ENCODE results near the gene P2RY6.
A peak's percentile ranks its signal among the peaks of the same experiment; 100 is the strongest.

The P2RY6 gene

DNA sequence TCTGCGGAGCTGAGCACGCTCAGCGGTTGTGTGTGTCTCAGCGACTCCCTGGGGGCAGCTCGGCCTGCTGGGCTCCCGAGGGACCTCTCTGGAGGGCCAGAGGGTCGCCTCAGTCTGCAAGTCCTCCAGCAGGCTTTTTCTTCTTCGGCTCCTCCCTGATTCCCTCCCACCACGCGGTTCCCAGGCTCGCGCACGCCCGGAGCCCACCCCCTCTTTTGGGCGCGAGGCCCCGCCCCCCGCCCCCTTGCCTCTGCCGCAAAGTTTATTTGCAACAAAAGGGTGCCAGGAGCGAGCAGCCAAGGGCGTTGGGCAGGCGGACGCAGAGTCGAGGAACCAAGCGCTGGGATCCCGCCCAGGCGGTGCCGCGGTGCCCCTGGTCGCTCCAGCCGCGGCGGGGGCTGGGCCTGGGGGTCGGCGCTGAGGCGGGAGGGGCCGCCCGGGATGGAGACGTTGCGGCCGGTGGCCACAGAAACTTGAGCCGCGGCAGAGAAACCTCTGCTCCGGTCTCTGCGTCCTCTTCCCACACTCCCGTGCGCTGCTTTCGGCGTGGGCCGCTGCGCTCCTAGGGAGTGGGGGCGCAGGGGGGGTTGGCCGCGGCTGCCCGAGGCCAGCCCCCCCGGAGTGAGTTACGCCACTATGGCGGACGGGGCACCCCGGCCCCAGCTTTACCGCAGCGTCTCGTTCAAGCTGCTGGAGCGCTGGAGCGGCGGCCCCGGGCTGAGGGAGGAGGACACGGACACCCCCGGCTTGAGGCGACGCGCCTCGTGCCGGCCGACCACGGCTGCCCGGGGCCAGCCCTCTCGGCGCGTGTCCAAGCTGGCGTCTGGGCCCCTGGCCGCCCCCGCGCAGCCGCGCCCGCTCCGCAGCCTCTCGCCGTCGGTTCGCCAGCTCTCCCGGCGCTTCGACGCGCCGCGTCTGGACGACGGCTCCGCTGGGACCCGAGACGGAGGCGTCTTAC lies 36.1 kb downstream of the P2RY6 start, which contains the start of gene ARHGEF17:
Gene ARHGEF17, plus strand, starts transcription at position 274 of the 958 bp plus-strand sequence. Its CDS starts 363 bp downstream, at position 637.
- no peaks in the 10 kb centered on the region for H3K36me3 Mint-ChIP-seq

DNA sequence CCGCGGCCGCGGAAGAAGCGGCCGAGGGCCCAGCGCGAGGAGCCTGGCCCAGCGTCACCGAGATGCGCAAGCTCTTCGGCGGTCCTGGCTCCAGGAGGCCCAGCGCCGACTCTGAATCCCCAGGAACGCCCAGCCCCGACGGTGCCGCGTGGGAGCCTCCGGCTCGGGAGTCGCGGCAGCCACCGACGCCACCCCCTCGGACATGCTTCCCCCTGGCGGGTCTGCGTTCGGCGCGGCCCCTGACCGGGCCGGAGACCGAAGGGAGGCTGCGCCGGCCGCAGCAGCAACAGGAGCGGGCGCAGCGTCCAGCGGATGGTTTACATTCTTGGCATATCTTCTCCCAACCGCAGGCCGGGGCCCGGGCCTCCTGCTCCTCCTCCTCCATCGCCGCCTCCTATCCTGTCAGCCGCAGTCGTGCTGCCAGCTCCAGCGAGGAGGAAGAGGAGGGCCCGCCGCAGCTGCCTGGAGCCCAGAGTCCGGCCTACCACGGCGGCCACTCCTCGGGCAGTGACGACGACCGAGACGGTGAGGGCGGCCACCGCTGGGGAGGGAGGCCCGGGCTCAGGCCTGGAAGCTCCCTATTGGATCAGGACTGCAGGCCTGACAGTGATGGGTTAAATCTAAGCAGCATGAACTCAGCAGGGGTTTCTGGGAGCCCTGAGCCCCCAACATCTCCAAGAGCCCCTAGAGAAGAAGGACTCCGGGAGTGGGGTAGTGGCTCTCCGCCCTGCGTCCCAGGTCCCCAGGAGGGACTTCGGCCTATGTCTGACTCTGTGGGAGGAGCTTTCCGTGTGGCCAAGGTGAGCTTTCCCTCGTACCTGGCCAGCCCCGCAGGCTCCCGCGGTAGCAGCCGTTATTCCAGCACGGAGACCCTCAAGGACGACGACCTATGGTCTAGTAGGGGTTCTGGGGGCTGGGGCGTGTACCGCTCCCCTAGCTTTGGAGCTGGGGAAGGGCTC lies 37.1 kb downstream of the P2RY6 start:
- Mint-ChIP-seq H3K36me3 (no peaks in the 10 kb centered on the region), H3K27me3 (peaks cover 7% of the 10 kb centered on the region), H3K4me3 (no peak overlapping the region), H3K4me1 (ENCODE audit: low read depth) (peaks cover 11% of the 10 kb centered on the region), H3K27ac (no peak overlapping the region), H3K9me3 (ENCODE audit: low read depth) (no peaks in the 10 kb centered on the region)

More for the DNA sequence above, 36.1 kb downstream of the P2RY6 start, which contains the start of gene ARHGEF17:
- peak within 1 kb of the TSS; percentile 93 for H3K4me3 Mint-ChIP-seq
- H3K4me1 Mint-ChIP-seq (ENCODE audit: low read depth) = peaks cover 10% of the 10 kb centered on the region
- H3K9me3 Mint-ChIP-seq (ENCODE audit: low read depth) = no peaks in the 10 kb centered on the region
- peaks cover 9% of the 10 kb centered on the region for H3K27me3 Mint-ChIP-seq
- peak within 1 kb of the TSS; percentile 5 for H3K27ac Mint-ChIP-seq

DNA sequence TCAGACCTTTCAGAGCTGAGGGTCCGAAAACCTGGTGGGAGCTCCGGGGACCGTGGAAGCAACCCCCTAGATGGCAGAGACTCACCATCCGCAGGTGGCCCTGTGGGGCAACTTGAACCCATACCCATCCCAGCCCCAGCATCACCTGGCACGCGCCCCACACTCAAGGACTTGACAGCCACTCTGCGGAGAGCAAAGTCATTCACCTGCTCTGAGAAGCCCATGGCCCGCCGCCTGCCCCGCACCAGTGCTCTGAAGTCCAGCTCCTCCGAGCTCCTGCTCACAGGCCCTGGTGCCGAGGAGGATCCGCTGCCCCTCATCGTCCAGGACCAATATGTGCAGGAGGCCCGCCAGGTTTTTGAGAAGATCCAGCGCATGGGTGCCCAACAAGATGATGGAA lies 37.9 kb downstream of the P2RY6 start:
- no peaks in the 10 kb centered on the region for H3K9me3 Mint-ChIP-seq (ENCODE audit: low read depth)
- H3K27me3 Mint-ChIP-seq = peaks cover 4% of the 10 kb centered on the region
- no peaks in the 10 kb centered on the region for H3K36me3 Mint-ChIP-seq
- no peak overlapping the region for H3K27ac Mint-ChIP-seq
- H3K4me1 Mint-ChIP-seq (ENCODE audit: low read depth) = peaks cover 11% of the 10 kb centered on the region
- peak overlapping the region; percentile 20 for H3K4me3 Mint-ChIP-seq

DNA sequence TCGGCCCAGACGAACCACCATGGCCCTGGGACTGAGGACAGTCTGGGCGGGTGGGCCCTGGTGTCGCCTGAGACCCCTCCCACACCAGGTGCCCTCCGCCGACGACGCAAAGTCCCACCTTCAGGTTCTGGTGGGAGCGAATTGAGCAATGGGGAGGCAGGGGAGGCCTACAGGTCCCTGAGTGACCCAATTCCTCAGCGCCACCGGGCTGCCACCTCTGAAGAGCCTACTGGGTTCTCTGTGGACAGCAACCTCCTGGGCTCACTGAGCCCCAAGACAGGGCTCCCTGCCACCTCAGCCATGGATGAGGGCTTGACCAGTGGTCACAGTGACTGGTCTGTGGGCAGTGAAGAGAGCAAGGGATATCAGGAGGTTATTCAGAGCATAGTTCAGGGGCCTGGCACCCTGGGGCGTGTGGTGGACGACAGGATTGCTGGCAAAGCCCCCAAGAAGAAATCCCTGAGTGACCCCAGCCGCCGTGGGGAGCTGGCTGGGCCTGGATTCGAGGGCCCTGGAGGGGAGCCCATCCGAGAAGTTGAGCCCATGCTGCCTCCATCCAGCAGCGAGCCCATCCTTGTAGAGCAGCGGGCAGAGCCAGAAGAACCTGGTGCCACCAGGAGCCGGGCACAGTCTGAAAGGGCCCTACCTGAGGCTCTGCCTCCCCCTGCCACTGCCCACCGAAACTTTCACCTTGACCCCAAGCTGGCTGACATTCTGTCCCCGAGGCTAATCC lies 38.7 kb downstream of the P2RY6 start:
- no peaks in the 10 kb centered on the region for H3K9me3 Mint-ChIP-seq (ENCODE audit: low read depth)
- no peak overlapping the region for H3K27ac Mint-ChIP-seq
- H3K36me3 Mint-ChIP-seq = no peaks in the 10 kb centered on the region
- no peak overlapping the region for H3K4me3 Mint-ChIP-seq
- peaks cover 4% of the 10 kb centered on the region for H3K27me3 Mint-ChIP-seq
- peaks cover 11% of the 10 kb centered on the region for H3K4me1 Mint-ChIP-seq (ENCODE audit: low read depth)

DNA sequence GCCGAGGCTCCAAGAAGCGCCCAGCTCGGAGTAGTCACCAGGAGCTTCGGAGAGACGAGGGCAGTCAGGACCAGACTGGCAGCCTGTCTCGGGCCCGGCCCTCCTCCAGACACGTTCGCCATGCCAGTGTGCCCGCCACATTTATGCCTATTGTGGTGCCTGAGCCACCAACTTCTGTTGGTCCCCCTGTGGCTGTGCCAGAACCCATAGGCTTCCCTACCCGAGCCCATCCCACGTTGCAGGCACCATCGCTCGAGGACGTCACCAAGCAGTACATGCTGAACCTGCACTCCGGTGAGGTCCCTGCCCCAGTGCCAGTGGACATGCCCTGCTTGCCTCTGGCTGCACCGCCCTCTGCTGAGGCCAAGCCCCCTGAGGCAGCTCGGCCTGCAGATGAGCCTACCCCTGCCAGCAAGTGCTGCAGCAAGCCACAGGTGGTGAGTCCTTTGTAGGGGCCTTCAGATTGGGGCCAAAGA lies 39.3 kb downstream of the P2RY6 start:
- no peak overlapping the region for H3K27ac Mint-ChIP-seq
- peaks cover 10% of the 10 kb centered on the region for H3K4me1 Mint-ChIP-seq (ENCODE audit: low read depth)
- H3K36me3 Mint-ChIP-seq = no peaks in the 10 kb centered on the region
- peaks cover 4% of the 10 kb centered on the region for H3K27me3 Mint-ChIP-seq
- no peaks in the 10 kb centered on the region for H3K9me3 Mint-ChIP-seq (ENCODE audit: low read depth)
- H3K4me3 Mint-ChIP-seq = no peak overlapping the region

DNA sequence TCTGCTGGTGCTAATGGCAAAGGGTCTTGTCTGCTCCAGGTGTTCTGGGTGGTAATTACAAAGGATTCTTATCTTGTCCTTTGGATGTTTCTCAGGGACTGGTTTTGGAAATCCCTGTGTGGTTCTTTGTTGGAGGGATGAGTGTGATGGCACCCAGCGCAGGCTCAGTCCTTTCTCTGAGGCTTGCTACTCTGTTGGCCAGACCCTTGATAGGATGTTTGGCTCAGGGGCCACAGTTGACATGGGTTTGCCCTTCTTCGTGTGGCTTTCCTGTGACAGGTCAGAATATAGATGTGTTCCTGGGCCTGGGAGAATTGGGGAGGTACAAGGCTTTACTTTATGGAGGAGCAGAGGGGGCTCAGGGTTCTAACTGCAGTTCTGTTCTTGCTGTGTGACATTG lies 39.9 kb downstream of the P2RY6 start:
- Mint-ChIP-seq H3K4me3 (no peak overlapping the region), H3K27ac (no peak overlapping the region), H3K4me1 (ENCODE audit: low read depth) (peaks cover 5% of the 10 kb centered on the region), H3K36me3 (no peaks in the 10 kb centered on the region), H3K27me3 (peaks cover 3% of the 10 kb centered on the region), H3K9me3 (ENCODE audit: low read depth) (no peaks in the 10 kb centered on the region)

DNA sequence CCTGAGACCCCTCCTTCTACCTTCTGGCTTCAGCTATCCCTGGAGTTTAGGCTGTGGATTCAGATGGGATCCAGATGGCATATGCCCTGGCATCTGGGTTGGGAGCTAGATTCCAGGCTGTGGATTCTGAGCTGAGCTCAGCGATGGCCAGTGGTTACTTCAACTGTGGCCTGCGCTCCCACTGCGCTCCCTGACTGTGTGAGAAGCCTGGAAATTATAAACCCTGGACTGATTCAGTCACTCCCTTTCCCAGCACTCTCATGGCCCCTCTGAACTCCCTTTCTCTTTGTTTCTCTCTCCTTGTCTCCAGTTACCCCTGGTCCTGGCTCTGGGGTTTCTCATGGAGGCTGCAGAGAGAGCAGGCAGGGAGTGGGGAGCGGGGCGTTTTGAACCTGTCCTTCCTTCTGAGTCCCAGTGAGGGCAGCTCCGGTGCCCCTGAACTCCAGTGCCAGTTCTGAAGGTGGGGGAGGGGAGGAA lies 40.8 kb downstream of the P2RY6 start:
- Mint-ChIP-seq H3K27me3 (no peaks in the 10 kb centered on the region), H3K4me1 (ENCODE audit: low read depth) (peaks cover 2% of the 10 kb centered on the region), H3K4me3 (no peak overlapping the region), H3K9me3 (ENCODE audit: low read depth) (no peaks in the 10 kb centered on the region), H3K27ac (no peak overlapping the region), H3K36me3 (no peaks in the 10 kb centered on the region)

DNA sequence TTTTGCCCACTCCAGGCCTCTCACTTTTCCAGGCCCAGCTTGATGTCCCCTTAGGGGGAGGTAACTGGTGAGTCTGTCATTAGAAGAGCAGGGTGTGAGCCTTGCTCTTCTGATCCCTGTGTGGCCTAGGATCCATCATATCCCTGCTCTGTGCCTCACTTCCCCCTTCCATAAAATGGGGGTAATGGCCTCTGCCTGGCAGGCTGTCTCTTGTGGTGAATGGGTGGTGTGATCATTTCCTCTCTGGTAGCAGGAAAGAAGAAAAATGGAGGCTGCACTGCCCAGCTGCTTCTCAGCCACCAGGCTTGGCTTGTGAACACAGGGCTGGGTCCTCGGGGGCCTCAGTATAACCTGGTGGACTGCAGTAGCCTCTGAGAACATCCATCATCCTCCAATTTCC lies 41.5 kb downstream of the P2RY6 start:
- Mint-ChIP-seq H3K9me3 (ENCODE audit: low read depth) (no peaks in the 10 kb centered on the region), H3K36me3 (no peaks in the 10 kb centered on the region), H3K27ac (no peak overlapping the region), H3K27me3 (no peaks in the 10 kb centered on the region), H3K4me1 (ENCODE audit: low read depth) (peaks cover 2% of the 10 kb centered on the region), H3K4me3 (no peak overlapping the region)

DNA sequence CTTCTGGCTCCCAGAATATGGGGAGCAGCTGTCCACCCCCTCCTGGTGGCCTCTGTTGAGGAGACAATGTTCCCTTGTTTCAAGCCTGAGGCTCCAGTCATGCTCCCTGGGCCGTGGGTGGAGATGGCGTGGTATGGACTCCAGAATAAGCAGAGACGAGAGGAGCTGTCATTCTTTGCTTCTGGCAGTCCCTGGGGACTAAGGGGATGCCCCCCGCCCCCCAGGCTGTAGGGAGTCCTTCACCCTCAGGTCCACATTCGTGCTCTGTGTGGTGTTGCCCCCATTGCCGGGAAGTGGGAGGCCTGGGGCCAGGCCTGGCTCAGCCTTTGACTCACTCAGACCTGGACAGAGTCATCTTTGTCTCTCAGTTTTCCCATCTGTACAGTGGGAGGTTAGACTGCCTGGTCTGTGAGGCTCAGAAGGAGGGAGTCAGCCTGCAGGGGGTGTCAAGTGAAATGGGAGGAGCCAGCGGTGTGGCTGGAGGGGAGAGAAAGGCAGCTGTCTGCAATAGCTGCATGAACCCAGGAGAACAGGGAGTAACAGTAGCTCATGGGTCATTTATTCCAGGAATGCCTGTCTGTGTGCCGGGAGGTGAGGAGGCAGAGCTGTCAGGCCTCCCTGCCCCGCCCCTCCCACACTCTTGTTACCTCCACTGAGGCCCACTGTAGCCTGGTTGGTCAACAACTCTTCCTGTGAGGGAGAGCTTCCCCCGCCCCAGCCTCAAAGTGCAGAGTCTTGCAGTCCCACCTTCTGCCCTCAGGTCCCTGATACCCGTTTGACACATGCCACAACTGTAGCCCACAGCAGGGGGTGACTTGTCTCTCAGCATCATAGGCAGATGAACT lies 42.2 kb downstream of the P2RY6 start:
- peaks cover 2% of the 10 kb centered on the region for H3K4me1 Mint-ChIP-seq (ENCODE audit: low read depth)
- no peaks in the 10 kb centered on the region for H3K27me3 Mint-ChIP-seq
- H3K36me3 Mint-ChIP-seq = no peaks in the 10 kb centered on the region
- H3K27ac Mint-ChIP-seq = no peak overlapping the region
- no peaks in the 10 kb centered on the region for H3K9me3 Mint-ChIP-seq (ENCODE audit: low read depth)
- H3K4me3 Mint-ChIP-seq = no peak overlapping the region

DNA sequence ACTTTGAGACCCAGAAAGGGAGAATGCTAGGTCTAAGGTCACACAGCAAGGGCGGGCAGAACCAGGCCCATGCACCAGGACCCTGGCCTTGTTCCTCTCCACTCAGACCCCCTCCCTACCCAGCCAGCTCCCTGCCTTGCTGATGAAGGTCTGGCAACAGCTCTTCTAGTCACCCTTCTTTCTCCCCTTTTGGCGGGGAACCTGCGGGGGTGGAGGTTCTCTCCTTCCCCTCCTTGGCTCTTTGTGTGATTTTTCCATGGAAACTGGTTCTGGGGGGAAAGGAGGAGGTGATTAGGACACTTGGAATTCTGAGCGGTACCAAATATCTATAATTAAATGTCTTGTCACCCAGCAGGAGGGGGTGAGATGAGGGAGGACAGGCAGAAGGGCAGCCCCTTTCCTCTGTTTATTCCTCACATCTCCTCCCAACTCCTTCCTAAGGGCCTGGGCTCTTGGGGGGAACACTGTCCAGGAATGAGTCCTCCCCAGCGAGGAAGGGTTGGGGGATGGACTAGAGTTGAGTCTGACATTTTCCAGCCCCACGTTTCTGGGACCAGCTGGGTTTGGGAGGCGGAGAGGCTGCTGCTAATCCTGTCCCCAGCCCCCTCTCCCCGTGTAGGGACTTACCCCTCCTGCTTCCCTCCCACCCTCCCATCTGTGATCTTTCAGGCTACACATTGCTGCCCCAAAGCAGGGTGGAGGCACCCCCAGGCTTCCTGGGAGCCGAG lies 43.3 kb downstream of the P2RY6 start:
- no peaks in the 10 kb centered on the region for H3K27me3 Mint-ChIP-seq
- H3K36me3 Mint-ChIP-seq = no peaks in the 10 kb centered on the region
- H3K4me1 Mint-ChIP-seq (ENCODE audit: low read depth) = peaks cover 2% of the 10 kb centered on the region
- H3K4me3 Mint-ChIP-seq = no peak overlapping the region
- H3K9me3 Mint-ChIP-seq (ENCODE audit: low read depth) = no peaks in the 10 kb centered on the region
- H3K27ac Mint-ChIP-seq = no peak overlapping the region

DNA sequence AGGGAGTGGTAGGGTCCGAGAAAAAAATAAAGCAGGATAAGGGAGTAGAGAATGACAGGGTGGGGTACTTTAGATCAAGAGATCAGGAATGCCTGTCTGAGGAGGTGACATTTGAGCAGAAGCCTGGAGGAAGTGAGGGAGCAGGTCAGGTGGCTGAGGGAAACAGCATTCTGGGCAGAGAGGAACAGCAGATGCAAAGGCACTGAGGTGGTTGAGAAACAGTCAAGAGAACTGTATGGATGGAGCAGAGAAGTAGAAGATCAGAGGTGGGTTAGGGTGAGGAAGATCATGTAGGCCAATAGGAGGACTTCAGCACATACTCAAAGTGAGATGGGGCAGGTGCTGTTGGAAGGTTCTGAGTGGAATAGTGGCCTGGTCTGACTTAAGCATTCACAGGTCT lies 44.3 kb downstream of the P2RY6 start:
- H3K9me3 Mint-ChIP-seq (ENCODE audit: low read depth) = no peaks in the 10 kb centered on the region
- H3K27me3 Mint-ChIP-seq = no peaks in the 10 kb centered on the region
- no peak overlapping the region for H3K4me3 Mint-ChIP-seq
- no peak overlapping the region for H3K27ac Mint-ChIP-seq
- H3K4me1 Mint-ChIP-seq (ENCODE audit: low read depth) = peaks cover 2% of the 10 kb centered on the region
- no peaks in the 10 kb centered on the region for H3K36me3 Mint-ChIP-seq

DNA sequence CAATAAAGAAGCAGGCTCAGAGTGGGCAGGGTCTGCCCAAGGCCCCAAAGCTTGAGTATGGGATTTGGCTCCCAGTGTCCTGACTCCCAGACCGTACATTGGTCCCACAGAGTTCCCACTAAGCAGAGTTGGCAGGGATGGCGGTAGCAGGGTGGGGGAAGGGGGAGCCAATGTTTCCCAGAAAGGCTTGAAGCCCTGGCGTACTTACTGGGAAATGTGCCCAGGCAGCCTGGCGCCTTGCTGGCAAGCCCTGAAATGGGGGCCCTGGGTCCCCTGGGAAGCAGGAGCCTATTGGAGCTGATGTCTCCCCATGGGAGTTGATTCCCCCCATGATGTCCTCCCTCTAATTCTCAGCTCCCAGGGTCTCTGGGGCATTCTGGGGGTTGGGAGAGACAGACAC lies 45.2 kb downstream of the P2RY6 start:
- Mint-ChIP-seq H3K27me3 (no peaks in the 10 kb centered on the region), H3K4me3 (no peak overlapping the region), H3K4me1 (ENCODE audit: low read depth) (peaks cover 9% of the 10 kb centered on the region), H3K36me3 (no peaks in the 10 kb centered on the region), H3K27ac (no peak overlapping the region), H3K9me3 (ENCODE audit: low read depth) (no peaks in the 10 kb centered on the region)

DNA sequence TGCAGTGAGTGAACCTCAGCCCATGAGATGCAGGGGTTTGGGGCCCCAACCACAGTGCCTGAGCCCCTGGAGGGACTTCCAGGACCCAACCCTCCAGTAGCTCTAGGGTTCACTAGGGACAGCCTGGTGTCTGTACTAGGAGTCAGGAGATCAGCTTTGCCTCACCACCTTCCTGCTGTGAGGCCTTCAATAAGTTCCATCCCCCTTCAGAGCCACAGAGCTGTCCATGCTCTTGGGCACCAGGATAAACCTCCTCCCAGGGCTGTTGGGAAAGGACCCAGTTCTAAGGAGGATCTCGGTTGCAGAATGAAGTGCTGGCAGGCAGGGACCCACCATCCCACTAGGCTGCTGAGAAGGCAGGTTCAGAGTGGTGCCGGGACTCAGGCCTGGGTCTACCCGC lies 45.7 kb downstream of the P2RY6 start:
- Mint-ChIP-seq H3K36me3 (no peaks in the 10 kb centered on the region), H3K9me3 (ENCODE audit: low read depth) (no peaks in the 10 kb centered on the region), H3K4me1 (ENCODE audit: low read depth) (peaks cover 9% of the 10 kb centered on the region), H3K27ac (no peak overlapping the region), H3K27me3 (no peaks in the 10 kb centered on the region), H3K4me3 (no peak overlapping the region)
